Gastrocnemius medialis (tissue), 4 donors: ENCODE measurements around the gene MBNL1. TPM values are rescaled to one million over a fixed set of nuclear protein-coding genes. Genes with fewer than 3 reads are reported as not detected.

Experiments used
- ATAC-seq, 2 donors: fragments of 150-250 bp; one replicate each; pipeline ENCODE4 v1.9.1; 2016
- DNase-seq, 2 donors: peaks; one replicate each; pipeline ENCODE4 v3.0.0-alpha.2; 2019
- H3K27ac ChIP-seq, 4 donors: fragments of 200-600 bp; sonication (generic); 1 replicate in 1 of 4; 2 replicates in 3 of 4; pipeline ENCODE4 v1.5.1; 2016 to 2018; ENCODE audit warnings: mild to moderate bottlenecking in 2 of 4, moderate library complexity in 1 of 4
- H3K27me3 ChIP-seq, 3 donors: fragments of 200-600 bp; sonication (generic) in 2 of 3; 1 replicate in 1 of 3; 2 replicates in 2 of 3; pipeline versions ENCODE4 v1.5.1 to v1.6.0; 2016 to 2019; ENCODE audit warnings: mild to moderate bottlenecking in 1 of 3, moderate library complexity in 1 of 3
- H3K36me3 ChIP-seq, 2 donors: fragments of 200-600 bp; sonication (generic) in 1 of 2; one replicate each; pipeline ENCODE4 v1.5.1; 2017 to 2018
- H3K4me1 ChIP-seq, 2 donors: fragments of 200-600 bp; sonication (generic) in 1 of 2; one replicate each; pipeline ENCODE4 v1.5.1; 2016 to 2017; ENCODE audit warnings: mild to moderate bottlenecking in 2 of 2
- H3K4me3 ChIP-seq, 4 donors: fragments of 200-600 bp; sonication (generic) in 3 of 4; 1 replicate in 1 of 4; 2 replicates in 3 of 4; pipeline ENCODE4 v1.5.1; 2016 to 2019; ENCODE audit warnings: mild to moderate bottlenecking in 2 of 4
- H3K9me3 ChIP-seq, 3 donors: fragments of 200-600 bp; sonication (generic) in 2 of 3; 1 replicate in 1 of 3; 2 replicates in 2 of 3; pipeline ENCODE4 v1.5.1; 2016 to 2019
- CTCF ChIP-seq, 5 experiments: fragments of 450-650 bp in 3 of 5; fragments of 200-600 bp in 2 of 5; sonication (generic) in 2 of 5; IDR thresholded peaks in 4 of 5; conservative IDR thresholded peaks in 1 of 5; 1 replicate in 4 of 5; 2 replicates in 1 of 5; pipeline ENCODE4 v1.5.1; 2016 to 2019; ENCODE audit warnings: antibody characterized with exemption in 5 of 5, mild to moderate bottlenecking in 3 of 5, moderate library complexity in 3 of 5
- POLR2A ChIP-seq, 2 donors: fragments of 450-650 bp; IDR thresholded peaks; one replicate each; pipeline ENCODE4 v1.6.1; 2017; ENCODE audit warnings: antibody characterized with exemption in 2 of 2, mild to moderate bottlenecking in 2 of 2, moderate library complexity in 2 of 2
- in situ Hi-C, 4 donors: fragments of 200-750 bp; cut with MboI; loops; one replicate each; pipeline versions ENCODE4 v1.15.0 to v1.8.0; 2017; ENCODE audit warnings: low sequenced_read_pairs in 4 of 4
- intact Hi-C: fragments of 100-400 bp; cut with DNase I; formaldehyde crosslinking; loops from one replicate; pipeline ENCODE4 v1.15.1; 2023; ENCODE audit warnings: low total_unique reads
- total RNA-seq, 4 donors: library from RNA; depleted of rRNA; stranded (reverse); fragments of >200 nt; gene quantifications; one replicate each; pipeline versions ENCODE4 v1.1.0 to v1.2.3, GENCODE V29; 2016

MBNL1 gene
- total RNA-seq, 4 donors from 2014 or later = 519 to 597 (median 557) TPM

GRCh38 chr3:152276681-152277080 is 8.0 kb downstream of the MBNL1 start:
- H3K4me1 ChIP-seq = peaks cover 83 to 96% of the 10 kb centered on the region in 2 donors
- in situ Hi-C loops = no loop called here
- peak overlapping the region in 3 of 4 donors; percentile 2 to 33 (median 28) for H3K4me3 ChIP-seq

GRCh38 chr3:152277198-152277597 is 8.5 kb downstream of the MBNL1 start:
- intact Hi-C loops (no loop called here), in situ Hi-C loops (no loop called here)
- peak overlapping the region; percentile 2 to 33 (median 24) for H3K4me3 ChIP-seq
- peaks cover 84 to 98% of the 10 kb centered on the region in 2 donors for H3K4me1 ChIP-seq
- ATAC-seq (peak in 1 of 2 donors; percentile 25), DNase-seq (no peak)
- peak overlapping the region; percentile 96 to 99 (median 97) for H3K27ac ChIP-seq
- TF ChIP-seq CTCF (IDR thresholded peaks at IDR 0.05 in 4 of 5, conservative IDR thresholded peaks at IDR 0.05 in 1 of 5) = no peak
- no peak for TF ChIP-seq POLR2A (IDR thresholded peaks at IDR 0.05)
- no peaks in the 10 kb centered on the region for H3K36me3 ChIP-seq
- no peaks in the 10 kb centered on the region for H3K9me3 ChIP-seq
- no peaks in the 10 kb centered on the region for H3K27me3 ChIP-seq

More at GRCh38 chr3:152276681-152277080, 8.0 kb downstream of the MBNL1 start:
- no peaks in the 10 kb centered on the region for H3K36me3 ChIP-seq
- intact Hi-C loops = no loop called here
- no peak for DNase-seq
- no peaks in the 10 kb centered on the region for H3K9me3 ChIP-seq
- TF ChIP-seq POLR2A (IDR thresholded peaks at IDR 0.05) = no peak
- no peak for TF ChIP-seq CTCF (IDR thresholded peaks at IDR 0.05 in 4 of 5, conservative IDR thresholded peaks at IDR 0.05 in 1 of 5)
- no peaks in the 10 kb centered on the region for H3K27me3 ChIP-seq
- no peak for ATAC-seq
- H3K27ac ChIP-seq = peak overlapping the region; percentile 96 to 99 (median 97)

- Histone ChIP-seq H3K4me3 (peak overlapping the region; percentile 2 to 44 (median 20)), H3K36me3 (no peaks in the 10 kb centered on the region), H3K27ac (peak overlapping the region; percentile 96 to 99 (median 97)), H3K4me1 (peaks cover 89 to 98% of the 10 kb centered on the region in 2 donors), H3K9me3 (no peaks in the 10 kb centered on the region), H3K27me3 (no peaks in the 10 kb centered on the region)
- TF ChIP-seq CTCF (IDR thresholded peaks at IDR 0.05 in 4 of 5, conservative IDR thresholded peaks at IDR 0.05 in 1 of 5) (no peak), POLR2A (IDR thresholded peaks at IDR 0.05) (no peak)
- DNase-seq = no peak
- in situ Hi-C loops (no loop called here), intact Hi-C loops (no loop called here)
- ATAC-seq = peak in 1 of 2 donors; percentile 10
These were observed 10.2 kb downstream of the MBNL1 start for GRCh38 chr3:152278756-152279427.

- ATAC-seq (no peak), DNase-seq (no peak)
- no peaks in the 10 kb centered on the region for H3K9me3 ChIP-seq
- H3K4me1 ChIP-seq = peaks cover 92 to 98% of the 10 kb centered on the region in 2 donors
- intact Hi-C loops = no loop called here
- H3K4me3 ChIP-seq = peak overlapping the region in 3 of 4 donors; percentile 18 to 44 (median 33)
- TF ChIP-seq CTCF (IDR thresholded peaks at IDR 0.05 in 4 of 5, conservative IDR thresholded peaks at IDR 0.05 in 1 of 5) = no peak
- no peak for TF ChIP-seq POLR2A (IDR thresholded peaks at IDR 0.05)
- no peaks in the 10 kb centered on the region for H3K27me3 ChIP-seq
- peak overlapping the region; percentile 96 to 99 (median 97) for H3K27ac ChIP-seq
- no peaks in the 10 kb centered on the region for H3K36me3 ChIP-seq
- in situ Hi-C loops = no loop called here
These were observed 10.8 kb downstream of the MBNL1 start for GRCh38 chr3:152279479-152279878.
